ENCODE data around the gene ASCC2.
A peak's percentile ranks its signal among the peaks of the same experiment; 100 is the strongest.
"Not testable (repeated sequence)": the region's sequence is repeated elsewhere in the genome, so short reads cannot be mapped to it uniquely, and the experiment has no call there.

Gene ASCC2

GRCh38 chr22:29837741-29838598, at the start of gene ASCC2:
ASCC2 (minus strand) TSS chr22:29838274; CDS start chr22:29832325, 5,949 bp downstream.
- peak; percentile 98 to 99 for DNase-seq (ENCODE audit: low read depth in 1 of 2, low spot score in 1 of 2)

- DNase-seq (ENCODE audit: low read depth in 1 of 2, low spot score in 1 of 2): no peak
These were observed 49.3 kb upstream of the ASCC2 start for GRCh38 chr22:29887358-29887757.

GRCh38 chr22:29886596-29886995, 48.5 kb upstream of the ASCC2 start:
- no peak for DNase-seq (ENCODE audit: low read depth in 1 of 2, low spot score in 1 of 2)

- no peak for DNase-seq (ENCODE audit: low read depth in 1 of 2, low spot score in 1 of 2)
These were observed 47.5 kb upstream of the ASCC2 start for GRCh38 chr22:29885610-29886009.

GRCh38 chr22:29883775-29884097, 45.7 kb upstream of the ASCC2 start:
- no peak for DNase-seq (ENCODE audit: low read depth in 1 of 2, low spot score in 1 of 2)

GRCh38 chr22:29883045-29883774, 45.1 kb upstream of the ASCC2 start, which contains the start of gene MTMR3:
MTMR3 (plus strand) TSS chr22:29883174; CDS start chr22:29971060, 87,886 bp downstream.
- peak; percentile 82 to 85 for DNase-seq (ENCODE audit: low read depth in 1 of 2, low spot score in 1 of 2)

- DNase-seq (ENCODE audit: low read depth in 1 of 2, low spot score in 1 of 2): no peak
These were observed 44.6 kb upstream of the ASCC2 start for GRCh38 chr22:29882716-29883044.

- DNase-seq (ENCODE audit: low read depth in 1 of 2, low spot score in 1 of 2): no peak
These were observed 41.7 kb upstream of the ASCC2 start for GRCh38 chr22:29879753-29880152.

- no peak for DNase-seq (ENCODE audit: low read depth in 1 of 2, low spot score in 1 of 2)
These were observed 39.5 kb upstream of the ASCC2 start for GRCh38 chr22:29877620-29878019.

- no peak for DNase-seq (ENCODE audit: low read depth in 1 of 2, low spot score in 1 of 2)
These were observed 35.9 kb upstream of the ASCC2 start for GRCh38 chr22:29873943-29874342.

GRCh38 chr22:29872989-29873388, 34.9 kb upstream of the ASCC2 start:
- no peak for DNase-seq (ENCODE audit: low read depth in 1 of 2, low spot score in 1 of 2)

GRCh38 chr22:29872144-29872893, 34.2 kb upstream of the ASCC2 start:
- DNase-seq (ENCODE audit: low read depth in 1 of 2, low spot score in 1 of 2): no peak

GRCh38 chr22:29871684-29872083, 33.6 kb upstream of the ASCC2 start:
- DNase-seq (ENCODE audit: low read depth in 1 of 2, low spot score in 1 of 2): no peak

GRCh38 chr22:29870574-29870973, 32.5 kb upstream of the ASCC2 start:
- no peak for DNase-seq (ENCODE audit: low read depth in 1 of 2, low spot score in 1 of 2)

- DNase-seq (ENCODE audit: low read depth in 1 of 2, low spot score in 1 of 2): no peak
These were observed 29.8 kb upstream of the ASCC2 start for GRCh38 chr22:29867851-29868250.

GRCh38 chr22:29867260-29867659, 29.2 kb upstream of the ASCC2 start:
- no peak for DNase-seq (ENCODE audit: low read depth in 1 of 2, low spot score in 1 of 2)

- not testable (repeated sequence) for DNase-seq (ENCODE audit: low read depth in 1 of 2, low spot score in 1 of 2)
These were observed 27.5 kb upstream of the ASCC2 start for GRCh38 chr22:29865572-29865971.

- no peak for DNase-seq (ENCODE audit: low read depth in 1 of 2, low spot score in 1 of 2)
These were observed 23.7 kb upstream of the ASCC2 start for GRCh38 chr22:29861672-29862297.

- DNase-seq (ENCODE audit: low read depth in 1 of 2, low spot score in 1 of 2): no peak
These were observed 22.1 kb upstream of the ASCC2 start for GRCh38 chr22:29860006-29860766.

- DNase-seq (ENCODE audit: low read depth in 1 of 2, low spot score in 1 of 2): not testable (repeated sequence)
These were observed 21.0 kb upstream of the ASCC2 start for GRCh38 chr22:29859030-29859429.

GRCh38 chr22:29856496-29856895, 18.4 kb upstream of the ASCC2 start:
- no peak for DNase-seq (ENCODE audit: low read depth in 1 of 2, low spot score in 1 of 2)

All from activated T-helper 1 cell treated with anti-CD3 and anti-CD28 coated beads, Interleukin-2, amount 50 U/mL, for 16 hours (primary cell).